ENCODE data around the gene PARK7.

- TF ChIP-seq CTCF (IDR thresholded peaks at IDR 0.05; ENCODE audit: borderline replicate concordance, extremely low read depth, low read length, poor library complexity, severe bottlenecking) (no peak), EZH2 (IDR thresholded peaks at IDR 0.05; ENCODE audit: borderline replicate concordance, low read depth, low read length, severe bottlenecking) (no peak)
Measured at GRCh38 chr1:7932524-7933138, 28.9 kb upstream of the PARK7 start.
